ENCODE results near the gene SCART1.

GRCh38 chr10:133509700-133510099, 56.0 kb downstream of the SCART1 start:
- TF ChIP-seq CTCF (IDR thresholded peaks at IDR 0.05) (no peak), POLR2A (IDR thresholded peaks at IDR 0.05) (no peak)
